Breast epithelium (tissue), 3 donors: ENCODE data around the gene H6PD.

Experiments
- POLR2A ChIP-seq: fragments of 450-650 bp; IDR thresholded peaks from one replicate; pipeline ENCODE4 v1.6.1; 2016; ENCODE audit warnings: antibody characterized with exemption, mild to moderate bottlenecking, moderate library complexity
- TF ChIP-seq, protein P1 (sequence below), 3 donors: fragments of 450-650 bp; IDR thresholded peaks; one replicate each; pipeline ENCODE4 v1.5.1; 2016 to 2017; ENCODE audit warnings: antibody characterized with exemption in 3 of 3, mild to moderate bottlenecking in 3 of 3, moderate library complexity in 3 of 3

DNA sequence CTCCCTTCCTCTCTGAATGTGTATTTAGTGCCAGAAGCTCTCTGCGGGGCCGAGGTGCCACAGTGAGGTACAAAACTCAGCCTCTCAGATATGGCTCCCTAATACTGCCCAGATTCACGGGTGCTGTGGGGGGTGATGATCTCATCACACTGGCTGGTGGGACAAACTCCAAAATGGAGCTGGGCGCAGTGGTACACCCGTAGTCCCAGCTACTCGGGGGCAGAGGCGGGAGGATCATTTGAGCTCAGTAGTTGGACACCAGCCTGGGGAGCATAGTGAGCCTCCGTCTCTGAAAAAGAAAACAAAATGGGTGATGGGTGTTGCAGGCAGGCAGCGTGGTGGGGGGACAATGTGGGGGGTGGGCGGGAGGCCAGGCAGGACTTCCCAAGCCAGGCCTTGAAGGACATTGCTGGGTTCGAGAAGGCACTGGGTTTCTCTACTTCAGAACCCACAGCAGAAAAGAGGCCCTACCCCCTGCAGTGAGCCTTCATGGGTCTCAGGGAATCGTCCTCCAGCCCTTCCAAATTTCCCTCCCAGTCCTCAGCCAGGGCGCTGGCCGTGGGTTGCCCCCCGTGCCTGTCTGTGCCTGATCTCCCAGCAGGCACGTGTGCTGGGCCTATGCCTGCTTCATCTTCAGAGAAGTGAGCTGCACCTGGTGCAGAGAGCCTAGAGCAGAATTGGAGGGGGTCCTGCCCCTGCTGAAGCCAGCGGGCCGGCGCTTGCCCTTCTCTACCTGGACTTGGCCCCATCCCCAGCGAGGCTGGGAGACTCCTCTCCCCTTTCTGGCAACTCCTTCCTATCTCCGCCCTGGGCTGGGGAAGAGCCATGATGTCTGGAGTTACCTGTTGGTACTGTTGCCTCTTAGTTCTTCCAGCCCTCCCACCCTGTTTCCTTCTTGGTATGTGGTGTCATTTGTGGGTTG lies 14.0 kb downstream of the H6PD start:
- TF ChIP-seq, protein P1, sequence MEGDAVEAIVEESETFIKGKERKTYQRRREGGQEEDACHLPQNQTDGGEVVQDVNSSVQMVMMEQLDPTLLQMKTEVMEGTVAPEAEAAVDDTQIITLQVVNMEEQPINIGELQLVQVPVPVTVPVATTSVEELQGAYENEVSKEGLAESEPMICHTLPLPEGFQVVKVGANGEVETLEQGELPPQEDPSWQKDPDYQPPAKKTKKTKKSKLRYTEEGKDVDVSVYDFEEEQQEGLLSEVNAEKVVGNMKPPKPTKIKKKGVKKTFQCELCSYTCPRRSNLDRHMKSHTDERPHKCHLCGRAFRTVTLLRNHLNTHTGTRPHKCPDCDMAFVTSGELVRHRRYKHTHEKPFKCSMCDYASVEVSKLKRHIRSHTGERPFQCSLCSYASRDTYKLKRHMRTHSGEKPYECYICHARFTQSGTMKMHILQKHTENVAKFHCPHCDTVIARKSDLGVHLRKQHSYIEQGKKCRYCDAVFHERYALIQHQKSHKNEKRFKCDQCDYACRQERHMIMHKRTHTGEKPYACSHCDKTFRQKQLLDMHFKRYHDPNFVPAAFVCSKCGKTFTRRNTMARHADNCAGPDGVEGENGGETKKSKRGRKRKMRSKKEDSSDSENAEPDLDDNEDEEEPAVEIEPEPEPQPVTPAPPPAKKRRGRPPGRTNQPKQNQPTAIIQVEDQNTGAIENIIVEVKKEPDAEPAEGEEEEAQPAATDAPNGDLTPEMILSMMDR (IDR thresholded peaks at IDR 0.05) = no peak
- no peak for TF ChIP-seq POLR2A
